CD4-positive, alpha-beta T cell (primary cell): ENCODE data around the gene SLC10A1. TPM values are rescaled to one million over a fixed set of nuclear protein-coding genes. Genes with fewer than 3 reads are reported as not detected.

Source experiments
- ATAC-seq: fragments of 200-7000 bp; cut with Tn5 transposase; one replicate; pipeline ENCODE4 v1.10.0; 2022; ENCODE audit warnings: mild to moderate bottlenecking; ENCODE audit not compliant: poor library complexity
- CTCF ChIA-PET: fragments of 350-600 bp; sonication (Branson Sonifier 250); formaldehyde crosslinking; loops from one replicate; lab custom pipeline; 2021; ENCODE audit warnings: antibody characterized with exemption, inconsistent platforms; lab: Charles Lee
- POLR2A ChIA-PET: fragments of 350-600 bp; sonication (Branson Sonifier 250); formaldehyde crosslinking; loops from one replicate; lab custom pipeline; 2021; ENCODE audit warnings: antibody characterized with exemption, inconsistent platforms; lab: Charles Lee
- DNase-seq, 14 experiments: peaks; one replicate each; pipeline ENCODE4 v3.0.0-alpha.2; 2013 to 2020; ENCODE audit warnings: mixed read lengths in 2 of 14
- H3K27ac ChIP-seq, 2 donors: one replicate each; pipeline versions ENCODE4 v1.5.1 to v1.7.0; 2013; ENCODE audit warnings: low read length in 2 of 2, low read depth in 1 of 2, mild to moderate bottlenecking in 1 of 2
- H3K27me3 ChIP-seq, 2 experiments: 1 replicate in 1 of 2; 2 replicates in 1 of 2; pipeline versions ENCODE4 v1.6.1 to v1.7.0; 2013; ENCODE audit warnings: low read length in 2 of 2, control low read depth in 1 of 2, mild to moderate bottlenecking in 1 of 2, moderate library complexity in 1 of 2; ENCODE audit not compliant: insufficient read depth in 2 of 2, control insufficient read depth in 1 of 2
- H3K36me3 ChIP-seq: one replicate; pipeline ENCODE4 v1.6.1; 2013; ENCODE audit warnings: low read length, control low read depth; ENCODE audit not compliant: insufficient read depth
- H3K4me1 ChIP-seq: one replicate; pipeline ENCODE4 v1.6.1; 2013; ENCODE audit warnings: low read length, control low read depth; ENCODE audit not compliant: insufficient read depth
- H3K4me3 ChIP-seq: one replicate; pipeline ENCODE4 v1.5.1; 2013; ENCODE audit warnings: mild to moderate bottlenecking, low read length, moderate library complexity
- H3K9me3 ChIP-seq, 2 experiments: 1 replicate in 1 of 2; 2 replicates in 1 of 2; pipeline versions ENCODE4 v1.6.1 to v1.7.0; 2013; ENCODE audit warnings: low read length in 2 of 2, mild to moderate bottlenecking in 2 of 2, control low read depth in 1 of 2, moderate library complexity in 1 of 2; ENCODE audit not compliant: control insufficient read depth in 1 of 2, insufficient read depth in 1 of 2
- H3K27ac Mint-ChIP-seq: one replicate; pipeline ENCODE4 v1.8.0; 2020; ENCODE audit warnings: mixed read lengths
- H3K27me3 Mint-ChIP-seq: one replicate; pipeline ENCODE4 v1.8.0; 2021; ENCODE audit warnings: mixed read lengths
- H3K36me3 Mint-ChIP-seq: one replicate; pipeline ENCODE4 v1.8.0; 2021; ENCODE audit warnings: low read depth, mixed read lengths
- H3K4me1 Mint-ChIP-seq: one replicate; pipeline ENCODE4 v1.8.0; 2021; ENCODE audit warnings: low read depth, mixed read lengths
- H3K4me3 Mint-ChIP-seq: one replicate; pipeline ENCODE4 v1.8.0; 2020; ENCODE audit warnings: mild to moderate bottlenecking, mixed read lengths
- H3K9me3 Mint-ChIP-seq: one replicate; pipeline ENCODE4 v1.8.0; 2020; ENCODE audit warnings: mixed read lengths
- intact Hi-C, 2 experiments: fragments of 100-400 bp; cut with DNase I in 1 of 2; cut with micrococcal nuclease in 1 of 2; formaldehyde crosslinking; loops; one replicate each; pipeline versions ENCODE4 v1.15.1 to v1.9.0; 2023 to 2025; cut with DNase I, micrococcal nuclease
- total RNA-seq, 174 experiments: library from RNA in 2 of 174; stranded (reverse) in 2 of 174; gene quantifications; one replicate each; pipeline ENCODE4 v1.2.3 and lab custom pipeline; 2021 to 2026
- TF ChIP-seq, protein P1 (sequence below): fragments of 200-600 bp; IDR thresholded peaks from one replicate; pipeline ENCODE4 v1.8.0; 2022; ENCODE audit warnings: antibody characterized with exemption, mild to moderate bottlenecking

Gene SLC10A1
- total RNA-seq, 2 experiments from 2014 or later, result not detected

DNA sequence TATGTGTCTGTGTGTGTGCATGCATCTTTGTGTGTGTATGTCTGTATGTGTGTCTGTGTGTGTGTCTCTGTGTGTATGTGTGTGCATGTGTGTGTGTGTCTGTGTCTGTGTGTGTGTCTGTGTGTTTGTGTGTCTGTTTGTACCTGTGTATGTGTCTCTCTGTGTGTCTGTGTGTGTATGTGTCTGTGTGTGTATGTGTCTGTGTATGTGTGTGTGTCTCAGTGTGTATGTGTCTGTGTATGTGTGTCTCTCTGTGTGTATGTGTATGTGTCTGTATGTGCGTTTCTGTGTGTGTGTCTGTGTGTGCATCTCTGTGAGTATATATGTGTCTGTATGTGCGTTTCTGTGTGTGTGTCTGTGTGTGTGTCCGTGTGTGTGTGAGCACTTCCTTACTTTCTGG is 42.6 kb upstream of the SLC10A1 start:
- no peak overlapping the region for H3K4me3 ChIP-seq
- no peaks in the 10 kb centered on the region for H3K36me3 ChIP-seq
- TF ChIP-seq, protein P1, sequence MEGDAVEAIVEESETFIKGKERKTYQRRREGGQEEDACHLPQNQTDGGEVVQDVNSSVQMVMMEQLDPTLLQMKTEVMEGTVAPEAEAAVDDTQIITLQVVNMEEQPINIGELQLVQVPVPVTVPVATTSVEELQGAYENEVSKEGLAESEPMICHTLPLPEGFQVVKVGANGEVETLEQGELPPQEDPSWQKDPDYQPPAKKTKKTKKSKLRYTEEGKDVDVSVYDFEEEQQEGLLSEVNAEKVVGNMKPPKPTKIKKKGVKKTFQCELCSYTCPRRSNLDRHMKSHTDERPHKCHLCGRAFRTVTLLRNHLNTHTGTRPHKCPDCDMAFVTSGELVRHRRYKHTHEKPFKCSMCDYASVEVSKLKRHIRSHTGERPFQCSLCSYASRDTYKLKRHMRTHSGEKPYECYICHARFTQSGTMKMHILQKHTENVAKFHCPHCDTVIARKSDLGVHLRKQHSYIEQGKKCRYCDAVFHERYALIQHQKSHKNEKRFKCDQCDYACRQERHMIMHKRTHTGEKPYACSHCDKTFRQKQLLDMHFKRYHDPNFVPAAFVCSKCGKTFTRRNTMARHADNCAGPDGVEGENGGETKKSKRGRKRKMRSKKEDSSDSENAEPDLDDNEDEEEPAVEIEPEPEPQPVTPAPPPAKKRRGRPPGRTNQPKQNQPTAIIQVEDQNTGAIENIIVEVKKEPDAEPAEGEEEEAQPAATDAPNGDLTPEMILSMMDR, result no peak
- no peaks in the 10 kb centered on the region for H3K4me1 ChIP-seq
- H3K36me3 Mint-ChIP-seq, result no peaks in the 10 kb centered on the region
- DNase-seq, result no peak
- no peak for ATAC-seq
- H3K9me3 ChIP-seq, result no peaks in the 10 kb centered on the region
- ChIA-PET CTCF (no interaction called here), POLR2A (no interaction called here)
- no peak overlapping the region for H3K27ac ChIP-seq
- H3K27me3 Mint-ChIP-seq, result peaks cover 12% of the 10 kb centered on the region
- peaks cover 10 to 14% of the 10 kb centered on the region in 2 experiments for H3K27me3 ChIP-seq
- H3K9me3 Mint-ChIP-seq, result no peaks in the 10 kb centered on the region
- H3K4me1 Mint-ChIP-seq, result no peaks in the 10 kb centered on the region
- H3K27ac Mint-ChIP-seq, result no peak overlapping the region
- no peak overlapping the region for H3K4me3 Mint-ChIP-seq
- intact Hi-C loops, result no loop called here

DNA sequence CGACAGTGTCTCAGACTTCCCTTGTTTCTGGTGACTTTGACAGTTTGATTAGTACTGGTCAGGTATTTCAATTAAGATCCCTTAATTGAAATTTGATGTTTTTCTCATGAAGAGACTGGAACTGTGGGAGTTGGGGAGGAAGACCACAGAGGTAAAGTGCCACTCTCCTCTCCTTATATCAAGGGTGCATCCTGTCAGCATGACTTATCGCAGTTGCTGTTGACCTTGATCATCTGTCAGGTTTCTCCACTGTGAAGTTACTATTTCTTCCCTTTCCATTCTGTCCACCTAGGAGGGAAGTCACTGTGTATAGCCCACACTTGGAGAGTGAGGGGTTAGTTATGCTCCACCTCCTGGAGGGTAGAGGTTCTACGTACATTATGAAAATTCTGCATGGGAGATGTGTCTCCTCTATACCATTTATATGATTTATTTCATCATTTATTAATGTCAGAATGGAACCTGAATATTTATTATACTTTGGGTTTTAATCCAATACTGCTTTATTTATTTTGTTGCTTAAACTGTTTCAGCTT is 41.9 kb upstream of the SLC10A1 start:
- Histone ChIP-seq H3K27me3 (peaks cover 10 to 14% of the 10 kb centered on the region in 2 experiments), H3K36me3 (no peaks in the 10 kb centered on the region), H3K4me3 (no peak overlapping the region), H3K4me1 (no peaks in the 10 kb centered on the region), H3K9me3 (no peaks in the 10 kb centered on the region), H3K27ac (no peak overlapping the region)
- CTCF ChIA-PET, result interaction anchor here (1.0 kb wide), 1 partner anchor 20 kb away, joined by 3 read pairs; no protein-coding TSS in a partner anchor
- H3K4me3 Mint-ChIP-seq, result no peak overlapping the region
- peaks cover 12% of the 10 kb centered on the region for H3K27me3 Mint-ChIP-seq
- no peaks in the 10 kb centered on the region for H3K36me3 Mint-ChIP-seq
- TF ChIP-seq, protein P1, result no peak
- H3K27ac Mint-ChIP-seq, result no peak overlapping the region
- no peaks in the 10 kb centered on the region for H3K9me3 Mint-ChIP-seq
- DNase-seq (no peak), ATAC-seq (no peak)
- H3K4me1 Mint-ChIP-seq, result no peaks in the 10 kb centered on the region
- POLR2A ChIA-PET, result no interaction called here
- intact Hi-C loops, result no loop called here

DNA sequence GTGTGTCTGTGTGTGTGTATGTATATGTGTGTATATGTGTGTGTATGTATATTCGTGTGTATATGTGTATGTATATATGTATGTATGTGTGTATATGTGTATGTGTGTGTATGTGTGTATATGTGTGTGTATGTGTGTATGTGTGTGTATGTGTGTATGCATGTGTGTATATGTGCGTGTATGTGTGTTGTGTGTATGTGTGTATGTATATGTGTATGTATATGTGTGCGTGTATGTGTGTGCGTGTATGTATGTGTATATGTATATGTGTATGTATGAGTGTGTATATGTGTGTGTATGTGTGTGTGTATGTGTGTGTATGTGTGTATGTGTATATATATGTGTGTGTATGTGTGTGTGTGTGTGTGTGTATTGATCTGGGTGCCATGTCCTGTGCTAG is 31.8 kb upstream of the SLC10A1 start:
- Mint-ChIP-seq H3K27ac (no peak overlapping the region), H3K36me3 (no peaks in the 10 kb centered on the region), H3K27me3 (no peaks in the 10 kb centered on the region), H3K4me3 (no peak overlapping the region), H3K4me1 (no peaks in the 10 kb centered on the region), H3K9me3 (no peaks in the 10 kb centered on the region)
- ChIA-PET POLR2A (no interaction called here), CTCF (no interaction called here)
- Histone ChIP-seq H3K4me1 (no peaks in the 10 kb centered on the region), H3K27ac (no peak overlapping the region), H3K36me3 (no peaks in the 10 kb centered on the region), H3K27me3 (peaks cover 0 to 3% of the 10 kb centered on the region in 2 experiments), H3K9me3 (no peaks in the 10 kb centered on the region), H3K4me3 (no peak overlapping the region)
- intact Hi-C loops, result no loop called here
- DNase-seq (no peak), ATAC-seq (no peak)
- TF ChIP-seq, protein P1, result no peak
